Breast epithelium (tissue), 3 donors: ENCODE results near the gene AGAP1.

ENCODE experiments used
- CTCF ChIP-seq, 3 donors: fragments of 450-650 bp; IDR thresholded peaks; one replicate each; pipeline ENCODE4 v1.5.1; 2016 to 2017; ENCODE audit warnings: antibody characterized with exemption in 3 of 3, mild to moderate bottlenecking in 3 of 3, moderate library complexity in 3 of 3
- POLR2AphosphoS5 ChIP-seq, 3 donors: sonication (generic); formaldehyde crosslinking; IDR thresholded peaks; one replicate each; pipeline ENCODE4 v1.6.1; 2017; ENCODE audit warnings: antibody characterized with exemption in 3 of 3

DNA sequence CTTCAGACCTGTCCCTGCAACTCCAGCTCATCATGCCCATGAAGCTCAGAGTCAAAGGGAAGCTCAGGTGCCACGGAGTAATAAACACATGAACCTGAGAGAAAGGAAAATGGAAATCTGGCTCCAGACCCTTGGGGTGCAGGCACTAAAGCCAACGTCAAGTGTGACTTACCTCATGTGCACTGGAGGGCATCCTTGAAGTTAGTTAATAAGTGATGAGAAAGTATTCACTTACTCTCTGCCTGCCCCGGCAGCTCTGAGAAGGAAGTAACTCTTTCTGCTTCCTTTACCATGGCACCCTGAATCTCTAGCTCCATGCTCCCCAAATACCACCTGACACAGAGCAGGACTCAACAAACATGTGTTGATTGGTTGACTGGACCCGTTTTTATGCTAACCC is 21.4 kb upstream of the AGAP1 start:
- TF ChIP-seq POLR2AphosphoS5 (IDR thresholded peaks at IDR 0.05) (no peak), CTCF (IDR thresholded peaks at IDR 0.05) (no peak)
